ENCODE data around the gene DBP.
"Not testable (repeated sequence)": the region's sequence is repeated elsewhere in the genome, so short reads cannot be mapped to it uniquely, and the experiment has no call there.

Gene DBP

DNA sequence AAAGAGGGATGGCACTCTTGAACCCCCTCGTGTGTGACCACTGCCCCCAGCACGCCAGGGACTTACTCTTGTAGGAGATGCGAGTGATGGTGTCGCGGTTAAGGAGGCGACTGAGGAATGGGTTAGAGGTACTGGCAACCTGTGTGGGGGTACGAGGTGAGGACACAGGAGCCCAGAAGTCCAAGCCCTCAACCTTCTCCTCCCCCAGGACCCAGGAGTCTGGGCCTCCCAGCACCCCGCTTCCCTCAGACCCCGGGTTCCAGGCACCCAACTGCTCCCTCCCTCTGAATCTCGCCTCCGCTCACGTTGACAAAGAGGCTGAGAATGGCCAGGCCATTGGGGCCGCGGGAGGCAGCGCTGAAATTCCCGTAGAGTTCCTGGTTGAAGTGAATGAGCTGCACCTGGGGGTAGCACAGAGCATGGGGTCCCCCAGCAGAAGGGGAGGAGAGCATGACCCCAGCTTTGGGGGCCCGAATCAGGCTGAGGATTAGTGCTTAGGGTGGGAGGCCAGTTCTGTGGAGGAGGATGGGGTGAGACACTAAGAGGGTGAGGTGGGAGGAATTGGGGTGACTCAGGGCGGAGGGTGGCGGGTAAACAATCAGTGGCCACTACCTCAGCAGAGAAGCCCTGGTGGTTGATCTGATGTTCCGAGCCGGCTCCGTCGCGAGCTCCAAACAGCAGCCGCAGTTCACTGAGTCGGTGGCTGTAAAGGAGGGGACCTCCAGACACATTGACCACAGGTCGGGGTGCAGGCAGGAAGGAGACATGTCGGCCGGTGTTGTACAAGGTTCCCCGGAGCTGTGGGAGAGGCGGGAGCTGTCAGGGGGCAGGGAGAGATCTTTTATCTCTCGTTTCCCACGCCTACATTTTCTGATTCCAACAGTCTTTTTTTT lies 2.5 kb upstream of the DBP start:
- no peak for DNase-seq (ENCODE audit: low read depth in 3 of 3)

DNA sequence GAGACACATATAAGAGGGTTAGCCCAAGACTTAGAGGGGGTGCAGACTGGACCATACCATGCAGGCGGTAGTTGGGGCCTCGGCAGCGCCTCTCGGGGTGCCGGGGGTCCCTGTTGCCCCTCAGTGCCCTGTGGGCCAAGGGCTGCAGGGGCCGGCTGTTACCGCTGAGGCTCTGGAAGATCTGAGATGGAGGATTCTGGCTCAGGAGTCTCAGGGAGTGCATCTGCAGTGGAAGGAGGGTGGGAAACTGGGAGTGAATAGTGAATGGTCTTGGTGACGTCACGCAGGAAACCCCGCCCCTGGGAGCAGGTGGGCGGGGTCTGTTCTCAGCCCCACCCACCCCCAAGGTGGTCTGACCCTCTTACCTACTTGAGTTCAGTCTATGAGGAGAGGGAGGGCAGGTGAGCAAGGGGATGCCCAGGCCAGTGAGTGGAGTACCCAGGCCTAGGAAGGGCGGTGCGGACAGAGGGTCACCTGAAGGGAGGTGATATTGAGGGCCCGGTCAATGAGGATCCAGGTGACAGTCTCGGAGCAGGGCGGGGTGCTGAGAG lies 1.7 kb upstream of the DBP start:
- DNase-seq (ENCODE audit: low read depth in 3 of 3), result no peak

GRCh38 chr19:48637948-48638830 lies 1.0 kb upstream of the DBP start:
- DNase-seq (ENCODE audit: low read depth in 3 of 3), result peak; percentile 56 to 78 (median 70)

DNA sequence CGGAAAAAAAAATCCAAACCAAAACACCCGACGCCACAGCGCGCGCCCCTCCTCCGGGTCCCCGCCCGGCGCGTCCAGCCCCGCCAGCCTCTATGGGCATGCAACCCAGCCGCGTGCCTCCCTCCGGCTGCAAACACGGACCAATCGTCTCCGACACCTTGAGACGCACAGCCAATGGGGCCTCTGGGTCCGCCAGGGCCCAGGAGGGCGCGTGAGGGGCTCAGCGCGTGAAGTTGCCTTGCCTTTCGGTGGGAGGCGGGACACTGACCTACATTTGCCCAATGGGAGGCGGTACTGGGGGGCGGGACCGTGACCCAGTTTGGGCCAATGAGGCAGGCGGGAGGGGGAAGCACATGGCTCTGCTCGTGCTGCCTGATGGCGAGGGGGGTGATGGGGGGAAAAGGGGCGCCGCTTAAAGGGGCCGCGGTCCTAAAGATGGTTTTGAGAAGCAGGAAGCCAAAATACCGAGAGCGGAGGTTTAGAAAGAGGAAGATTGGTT lies 319 bp upstream of the DBP start:
- DNase-seq (ENCODE audit: low read depth in 3 of 3), result peak; percentile 97 to 99 (median 98)

DNA sequence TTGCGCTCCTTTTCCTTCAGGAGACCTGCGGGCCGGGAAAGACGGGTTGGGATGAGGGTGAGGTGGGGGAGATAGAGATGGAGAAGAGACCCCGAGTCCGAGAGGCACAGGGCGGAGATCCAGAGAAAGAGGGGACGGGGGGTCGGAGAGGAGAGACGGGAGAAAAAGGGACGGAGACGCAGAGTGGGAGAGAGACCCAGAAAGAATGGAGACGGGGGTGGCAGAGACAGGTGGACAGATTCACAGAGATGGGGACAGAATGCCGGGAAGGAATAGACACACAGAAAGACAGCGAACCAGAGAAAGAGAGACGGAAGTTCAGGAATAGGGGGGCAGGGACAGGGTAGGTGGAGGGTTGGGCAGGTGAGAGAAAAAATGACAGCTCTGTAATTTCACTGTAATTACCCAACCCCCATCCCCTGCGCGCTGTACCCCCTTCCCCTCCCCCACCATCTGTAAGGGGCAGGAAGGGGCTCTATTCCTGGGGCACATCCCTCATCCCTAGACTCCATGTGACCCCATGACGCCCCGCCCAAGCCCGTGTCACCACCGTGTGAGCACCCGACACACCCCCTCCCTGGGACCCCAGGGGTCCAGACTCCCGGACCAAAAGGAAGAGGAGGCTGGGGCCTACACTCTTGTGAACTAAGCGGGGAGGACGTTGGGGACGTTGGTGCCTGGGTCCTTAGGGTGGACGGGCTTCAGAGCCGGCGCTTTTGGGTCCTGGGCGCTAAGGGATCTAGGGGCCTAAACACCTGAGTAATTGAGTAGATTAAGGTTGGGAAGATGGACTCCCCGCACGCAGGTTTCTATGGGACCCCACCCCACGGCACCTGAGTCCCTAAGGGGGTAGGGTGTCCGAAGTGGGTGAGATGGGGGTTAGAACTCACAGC lies 967 bp downstream of the DBP start:
- no peak for DNase-seq (ENCODE audit: low read depth in 3 of 3)

- peak; percentile 56 to 75 (median 59) for DNase-seq (ENCODE audit: low read depth in 3 of 3)
Measured at GRCh38 chr19:48635263-48635965, 1.8 kb downstream of the DBP start.

DNA sequence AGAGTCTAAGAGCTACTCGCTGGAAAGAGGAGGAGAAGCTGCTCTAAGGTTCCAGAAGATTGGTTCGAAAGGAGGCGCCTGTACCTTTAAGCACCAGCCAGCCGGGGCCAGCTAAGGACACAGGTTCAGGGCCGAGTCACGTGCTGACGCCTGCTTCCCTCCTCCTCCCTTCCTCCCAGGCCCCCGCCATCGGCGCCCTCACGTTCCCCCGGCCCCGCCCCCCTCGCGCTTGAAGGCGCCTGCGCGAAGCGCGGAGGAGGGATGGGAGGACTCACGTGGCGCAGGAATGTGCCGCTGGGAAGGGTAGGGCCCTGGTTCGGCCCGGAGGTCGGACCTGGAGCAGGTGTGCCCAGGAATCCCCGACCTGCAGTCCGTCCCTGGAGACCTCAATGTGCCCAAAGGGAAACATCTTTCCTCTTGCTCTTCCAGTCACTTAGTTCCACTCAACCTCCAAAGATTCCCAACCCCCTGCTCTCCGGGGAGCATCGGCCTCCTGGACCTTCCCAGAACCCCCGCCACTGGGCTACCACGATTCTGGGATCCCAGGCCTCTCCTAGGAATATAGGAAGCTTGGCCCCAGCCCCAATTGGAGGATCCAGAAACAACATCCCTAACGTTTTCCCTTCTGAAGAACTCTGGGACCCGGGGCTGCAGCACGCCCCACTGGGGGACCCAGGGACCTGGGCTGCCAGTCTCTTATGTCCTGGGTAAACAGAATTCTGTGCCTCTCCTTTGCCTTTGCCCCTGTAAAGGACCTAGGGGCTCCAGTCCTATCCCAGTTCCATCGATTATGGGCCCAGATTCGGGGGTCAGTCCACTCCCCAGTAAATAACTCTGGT lies 2.5 kb downstream of the DBP start:
- peak; percentile 85 to 93 (median 87) for DNase-seq (ENCODE audit: low read depth in 3 of 3)

DNA sequence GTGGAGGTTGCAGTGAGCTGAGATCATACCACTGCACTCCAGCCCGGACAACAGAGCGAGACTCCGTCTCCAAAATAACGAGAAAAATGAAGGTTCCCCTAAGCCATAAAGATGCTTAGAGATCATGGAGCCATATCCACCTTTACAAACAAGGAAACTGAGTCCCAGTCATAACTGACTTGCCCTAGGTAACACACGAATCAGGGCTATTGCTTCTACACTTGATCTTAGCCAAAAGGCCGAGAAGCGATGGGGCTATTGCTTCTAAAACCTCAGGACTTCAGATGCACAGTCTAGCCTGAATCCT lies 3.2 kb downstream of the DBP start:
- DNase-seq (ENCODE audit: low read depth in 3 of 3), result no peak

- no peak for DNase-seq (ENCODE audit: low read depth in 3 of 3)
Measured at GRCh38 chr19:48633148-48634035, 3.8 kb downstream of the DBP start.

DNA sequence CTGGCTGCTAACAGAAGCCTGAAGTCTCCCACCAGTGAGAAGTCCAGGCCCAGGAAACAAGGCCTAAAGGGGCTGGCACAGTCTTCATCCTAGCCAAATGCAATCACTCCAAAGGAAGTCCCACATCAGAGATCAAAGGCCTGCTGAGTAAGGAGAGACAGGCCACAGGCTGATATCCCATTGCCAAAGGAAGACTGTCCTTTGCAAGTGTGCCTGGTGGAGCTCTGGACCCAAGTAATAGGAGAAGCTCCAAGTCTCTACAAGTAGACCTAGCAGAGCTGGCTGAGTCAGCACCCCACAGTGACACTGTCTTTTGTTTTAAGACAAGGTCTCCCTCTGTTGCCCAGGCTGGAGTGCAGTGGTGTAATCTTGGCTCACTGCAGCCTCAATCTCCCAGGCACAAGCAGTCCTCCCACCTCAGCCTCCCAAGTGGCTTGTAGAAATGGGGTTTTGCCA lies 4.5 kb downstream of the DBP start:
- no peak for DNase-seq (ENCODE audit: low read depth in 3 of 3)

DNA sequence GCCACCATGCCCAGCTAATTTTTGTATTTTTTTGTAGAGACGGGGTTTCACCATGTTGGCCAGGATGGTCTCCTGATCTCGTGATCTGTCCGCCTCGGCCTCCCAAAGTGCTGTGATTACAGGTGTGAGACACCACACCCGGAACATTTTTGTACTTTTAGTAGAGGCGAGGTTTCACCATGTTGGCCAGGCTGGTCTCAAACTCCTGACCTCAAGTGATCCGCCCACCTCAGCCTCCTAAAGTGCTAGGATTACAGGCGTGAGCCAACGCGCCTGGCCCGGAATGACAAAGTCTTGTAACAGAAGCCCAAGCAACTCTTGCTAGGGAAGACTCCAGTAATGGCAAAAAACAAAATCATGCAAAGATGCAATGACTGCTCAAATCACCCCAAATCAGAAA lies 4.9 kb downstream of the DBP start:
- DNase-seq (ENCODE audit: low read depth in 3 of 3), result not testable (repeated sequence)

DNA sequence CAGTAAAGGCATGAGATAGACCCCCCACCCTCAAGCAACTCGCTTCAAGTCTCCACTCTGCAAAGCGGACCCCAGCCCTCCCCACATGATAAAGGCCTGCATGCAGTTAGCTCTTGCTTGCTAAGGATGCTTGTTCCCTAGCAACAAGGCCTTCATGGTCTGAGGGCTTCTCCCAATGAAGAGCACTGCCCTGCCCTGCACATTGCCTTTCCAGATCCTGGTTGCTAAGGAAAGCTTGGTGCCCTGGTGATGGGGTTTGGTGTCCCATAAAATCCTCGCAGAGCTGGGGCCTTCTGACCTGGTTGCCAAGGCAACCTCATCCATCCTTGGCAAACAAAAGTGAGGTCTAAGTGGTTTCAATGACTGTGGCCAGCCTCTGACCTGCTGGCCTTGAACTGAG lies 6.0 kb downstream of the DBP start:
- DNase-seq (ENCODE audit: low read depth in 3 of 3), result no peak

DNA sequence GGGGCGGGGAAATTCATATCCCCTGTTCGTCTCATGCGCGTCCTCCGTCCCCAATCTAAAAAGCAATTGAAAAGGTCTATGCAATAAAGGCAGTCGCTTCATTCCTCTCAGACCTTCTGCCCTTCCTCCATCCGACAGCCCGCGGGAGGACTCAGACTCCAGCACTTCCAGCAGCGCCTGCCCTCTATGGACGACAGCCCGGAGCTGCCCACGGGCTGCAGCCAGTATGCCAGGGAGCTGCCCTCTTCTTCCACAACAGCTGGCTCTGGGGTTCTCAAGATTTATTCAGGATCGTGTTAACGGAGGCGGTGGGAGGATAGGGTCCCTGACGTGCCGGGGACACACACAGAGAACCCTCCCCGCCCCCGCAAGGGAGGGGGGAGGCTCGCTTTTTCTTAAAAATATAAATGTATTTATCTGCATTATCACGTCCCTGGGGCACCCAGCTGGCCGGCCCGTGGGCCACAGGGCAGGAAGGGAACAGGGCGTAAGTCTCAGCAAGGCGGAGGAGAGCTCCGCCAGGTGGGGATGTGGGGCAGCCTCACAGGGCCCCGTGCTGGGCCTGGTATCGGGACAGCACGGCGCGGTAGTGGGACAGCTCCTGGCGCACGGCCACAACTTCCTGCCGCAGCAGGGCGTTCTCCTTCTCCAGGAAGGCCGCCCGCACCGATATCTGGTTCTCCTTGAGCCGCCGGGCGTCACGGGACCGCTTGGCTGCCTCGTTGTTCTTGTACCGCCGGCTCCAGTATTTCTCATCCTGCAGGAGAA lies 6.7 kb downstream of the DBP start:
- no peak for DNase-seq (ENCODE audit: low read depth in 3 of 3)

DNA sequence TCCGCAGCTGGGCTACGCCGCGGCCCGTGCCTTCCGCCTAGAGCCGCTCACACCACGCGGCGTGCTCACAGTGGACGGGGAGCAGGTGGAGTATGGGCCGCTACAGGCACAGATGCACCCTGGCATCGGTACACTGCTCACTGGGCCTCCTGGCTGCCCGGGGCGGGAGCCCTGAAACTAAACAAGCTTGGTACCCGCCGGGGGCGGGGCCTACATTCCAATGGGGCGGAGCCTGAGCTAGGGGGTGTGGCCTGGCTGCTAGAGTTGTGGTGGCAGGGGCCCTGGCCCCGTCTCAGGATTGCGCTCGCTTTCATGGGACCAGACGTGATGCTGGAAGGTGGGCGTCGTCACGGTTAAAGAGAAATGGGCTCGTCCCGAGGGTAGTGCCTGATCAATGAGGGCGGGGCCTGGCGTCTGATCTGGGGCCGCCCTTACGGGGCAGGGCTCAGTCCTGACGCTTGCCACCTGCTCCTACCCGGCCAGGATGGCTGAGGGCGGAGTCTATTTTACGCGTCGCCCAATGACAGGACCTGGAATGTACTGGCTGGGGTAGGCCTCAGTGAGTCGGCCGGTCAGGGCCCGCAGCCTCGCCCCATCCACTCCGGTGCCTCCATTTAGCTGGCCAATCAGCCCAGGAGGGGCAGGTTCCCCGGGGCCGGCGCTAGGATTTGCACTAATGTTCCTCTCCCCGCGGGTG lies 7.4 kb downstream of the DBP start:
- no peak for DNase-seq (ENCODE audit: low read depth in 3 of 3)

GRCh38 chr19:48629297-48629598 lies 7.9 kb downstream of the DBP start:
- DNase-seq (ENCODE audit: low read depth in 3 of 3), result no peak

GRCh38 chr19:48628486-48629296 lies 8.5 kb downstream of the DBP start:
- DNase-seq (ENCODE audit: low read depth in 3 of 3), result no peak

GRCh38 chr19:48627865-48628314 lies 9.3 kb downstream of the DBP start:
- DNase-seq (ENCODE audit: low read depth in 3 of 3), result no peak

Data from stimulated activated CD4-positive, alpha-beta T cell treated with anti-CD3 and anti-CD28 coated beads, TNF-alpha, amount 100 ng/mL, for 4 hours (primary cell).